ENCODE data around the gene ADGRV1.
A peak's percentile ranks its signal among the peaks of the same experiment; 100 is the strongest.

ADGRV1 gene

GRCh38 chr5:90849939-90850338 lies 291.3 kb downstream of the ADGRV1 start:
- no peak for TF ChIP-seq CTCF (IDR thresholded peaks at IDR 0.05)
- no peak for TF ChIP-seq ZFX (IDR thresholded peaks at IDR 0.05; ENCODE audit: borderline replicate concordance)
- H3K27ac ChIP-seq = no peak overlapping the region

GRCh38 chr5:90852531-90852930 lies 293.9 kb downstream of the ADGRV1 start:
- TF ChIP-seq ZFX (IDR thresholded peaks at IDR 0.05; ENCODE audit: borderline replicate concordance) = no peak
- TF ChIP-seq CTCF (IDR thresholded peaks at IDR 0.05) = no peak
- H3K27ac ChIP-seq = no peak overlapping the region

- no peak for TF ChIP-seq ZFX (IDR thresholded peaks at IDR 0.05; ENCODE audit: borderline replicate concordance)
- no peak for TF ChIP-seq CTCF (IDR thresholded peaks at IDR 0.05)
- H3K27ac ChIP-seq = no peak overlapping the region
Observed at GRCh38 chr5:90853750-90854149, 295.2 kb downstream of the ADGRV1 start.

GRCh38 chr5:90854169-90854568 lies 295.6 kb downstream of the ADGRV1 start:
- TF ChIP-seq ZFX (IDR thresholded peaks at IDR 0.05; ENCODE audit: borderline replicate concordance) (no peak), CTCF (IDR thresholded peaks at IDR 0.05) (no peak)

GRCh38 chr5:90855296-90856010 lies 296.9 kb downstream of the ADGRV1 start:
- no peak for TF ChIP-seq CTCF (IDR thresholded peaks at IDR 0.05)
- TF ChIP-seq ZFX (IDR thresholded peaks at IDR 0.05; ENCODE audit: borderline replicate concordance) = no peak
- no peak overlapping the region for H3K27ac ChIP-seq

More at GRCh38 chr5:90854169-90854568, 295.6 kb downstream of the ADGRV1 start:
- no peak overlapping the region for H3K27ac ChIP-seq

- 0 out of 2 replicates have a peak, but pooled peaks have one; percentile 7 for TF ChIP-seq CTCF (IDR thresholded peaks at IDR 0.05)
- no peak for TF ChIP-seq ZFX (IDR thresholded peaks at IDR 0.05; ENCODE audit: borderline replicate concordance)
- no peak overlapping the region for H3K27ac ChIP-seq
Observed at GRCh38 chr5:90861843-90862586, 303.4 kb downstream of the ADGRV1 start.

- no peak overlapping the region for H3K27ac ChIP-seq
- TF ChIP-seq CTCF (IDR thresholded peaks at IDR 0.05) (no peak), ZFX (IDR thresholded peaks at IDR 0.05; ENCODE audit: borderline replicate concordance) (no peak)
Observed at GRCh38 chr5:90865180-90865579, 306.6 kb downstream of the ADGRV1 start.

Data from 22Rv1 (cell line).